Stomach (tissue), 4 donors: ENCODE data around the gene LSM3.

Experiments used
- CTCF ChIP-seq, 7 experiments: fragments of 450-650 bp in 4 of 7; fragments of 200-600 bp in 3 of 7; sonication (generic) in 3 of 7; IDR thresholded peaks; one replicate each; pipeline ENCODE4 v1.5.1; 2016 to 2019; ENCODE audit warnings: antibody characterized with exemption in 7 of 7, control low read depth in 2 of 7, mild to moderate bottlenecking in 1 of 7
- POLR2AphosphoS5 ChIP-seq, 3 donors: sonication (generic); formaldehyde crosslinking; IDR thresholded peaks; one replicate each; pipeline ENCODE4 v1.6.1; 2016; ENCODE audit warnings: antibody characterized with exemption in 3 of 3

GRCh38 chr3:14179795-14180194, 1.2 kb downstream of the LSM3 start:
- no peak for TF ChIP-seq POLR2AphosphoS5 (IDR thresholded peaks at IDR 0.05)
- no peak for TF ChIP-seq CTCF (IDR thresholded peaks at IDR 0.05)
